GM23248 (cell line): Measurements from ENCODE around the gene NR2F6.

Experiments used
- EZH2 ChIP-seq: fragments of 200-600 bp; sonication (generic); IDR thresholded peaks from 2 replicates; pipeline ENCODE4 v1.6.1; 2018; ENCODE audit warnings: antibody characterized with exemption, mild to moderate bottlenecking; ENCODE audit not compliant: insufficient read depth, poor library complexity, severe bottlenecking
- EZH2phosphoT487 ChIP-seq: fragments of 200-600 bp; sonication (generic); IDR thresholded peaks from 2 replicates; pipeline ENCODE4 v1.6.1; 2018; ENCODE audit warnings: antibody characterized with exemption, moderate library complexity, mild to moderate bottlenecking, low read depth; ENCODE audit not compliant: insufficient read depth

- TF ChIP-seq EZH2phosphoT487 (no peak), EZH2 (no peak)
Measured at GRCh38 chr19:17283504-17283996, 37.8 kb upstream of the NR2F6 start.
